GM21515 (cell line): ENCODE data around the gene MSH3.
"Not testable (repeated sequence)": the region's sequence is repeated elsewhere in the genome, so short reads cannot be mapped to it uniquely, and the experiment has no call there.

Experiments
- ATAC-seq: cut with Tn5 transposase; IDR thresholded peaks from one replicate; pipeline ENCODE4 v1.9.1; 2021; ENCODE audit not compliant: unreplicated experiment

The MSH3 gene

GRCh38 chr5:80841026-80841797 lies 186.8 kb downstream of the MSH3 start:
- ATAC-seq = not testable (repeated sequence)

- ATAC-seq = not testable (repeated sequence)
Observed at GRCh38 chr5:80846422-80846821, 192.0 kb downstream of the MSH3 start.

GRCh38 chr5:80850168-80850567 lies 195.7 kb downstream of the MSH3 start:
- ATAC-seq = not testable (repeated sequence)

- no peak for ATAC-seq
Observed at GRCh38 chr5:80852331-80853245, 198.1 kb downstream of the MSH3 start.

GRCh38 chr5:80853413-80853812 lies 199.0 kb downstream of the MSH3 start:
- ATAC-seq = no peak

- no peak for ATAC-seq
Observed at GRCh38 chr5:80854583-80854982, 200.1 kb downstream of the MSH3 start.

GRCh38 chr5:80860924-80861613 lies 206.6 kb downstream of the MSH3 start:
- no peak for ATAC-seq

GRCh38 chr5:80863708-80864107 lies 209.3 kb downstream of the MSH3 start:
- no peak for ATAC-seq

- ATAC-seq = no peak
Observed at GRCh38 chr5:80864109-80864508, 209.7 kb downstream of the MSH3 start.

GRCh38 chr5:80864706-80865435 lies 210.4 kb downstream of the MSH3 start:
- no peak for ATAC-seq

GRCh38 chr5:80865551-80865950 lies 211.1 kb downstream of the MSH3 start:
- no peak for ATAC-seq

GRCh38 chr5:80866371-80866770 lies 211.9 kb downstream of the MSH3 start:
- no peak for ATAC-seq

- ATAC-seq = no peak
Observed at GRCh38 chr5:80867233-80867632, 212.8 kb downstream of the MSH3 start.

- ATAC-seq = no peak
Observed at GRCh38 chr5:80870442-80870841, 216.0 kb downstream of the MSH3 start.

- ATAC-seq = no peak
Observed at GRCh38 chr5:80871541-80871961, 217.1 kb downstream of the MSH3 start.

- no peak for ATAC-seq
Observed at GRCh38 chr5:80874162-80874561, 219.7 kb downstream of the MSH3 start.

- ATAC-seq = no peak
Observed at GRCh38 chr5:80877592-80877991, 223.1 kb downstream of the MSH3 start.

- no peak for ATAC-seq
Observed at GRCh38 chr5:80881726-80882125, 227.3 kb downstream of the MSH3 start.

GRCh38 chr5:80883390-80883789 lies 228.9 kb downstream of the MSH3 start:
- ATAC-seq = not testable (repeated sequence)

GRCh38 chr5:80884086-80884813 lies 229.8 kb downstream of the MSH3 start:
- ATAC-seq = no peak
